Measurements from ENCODE around the gene ECE2.

DNA sequence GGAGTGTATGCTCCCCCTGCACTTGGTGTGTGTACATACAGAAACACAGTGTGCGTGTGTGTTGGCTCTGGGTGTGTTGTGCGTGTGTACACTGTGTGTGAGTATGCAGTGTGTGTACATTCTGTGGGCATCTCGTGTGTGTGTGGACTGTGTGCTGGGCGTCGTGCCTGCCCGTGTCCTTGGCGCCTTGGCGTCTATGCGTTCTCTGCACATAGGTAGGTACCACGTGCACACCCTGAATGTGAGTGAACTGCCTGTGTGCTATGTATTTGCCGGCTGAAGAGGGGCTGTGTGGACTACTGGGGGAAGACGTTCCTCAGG is 481 bp upstream of the ECE2 start:
- TF ChIP-seq, protein P1, sequence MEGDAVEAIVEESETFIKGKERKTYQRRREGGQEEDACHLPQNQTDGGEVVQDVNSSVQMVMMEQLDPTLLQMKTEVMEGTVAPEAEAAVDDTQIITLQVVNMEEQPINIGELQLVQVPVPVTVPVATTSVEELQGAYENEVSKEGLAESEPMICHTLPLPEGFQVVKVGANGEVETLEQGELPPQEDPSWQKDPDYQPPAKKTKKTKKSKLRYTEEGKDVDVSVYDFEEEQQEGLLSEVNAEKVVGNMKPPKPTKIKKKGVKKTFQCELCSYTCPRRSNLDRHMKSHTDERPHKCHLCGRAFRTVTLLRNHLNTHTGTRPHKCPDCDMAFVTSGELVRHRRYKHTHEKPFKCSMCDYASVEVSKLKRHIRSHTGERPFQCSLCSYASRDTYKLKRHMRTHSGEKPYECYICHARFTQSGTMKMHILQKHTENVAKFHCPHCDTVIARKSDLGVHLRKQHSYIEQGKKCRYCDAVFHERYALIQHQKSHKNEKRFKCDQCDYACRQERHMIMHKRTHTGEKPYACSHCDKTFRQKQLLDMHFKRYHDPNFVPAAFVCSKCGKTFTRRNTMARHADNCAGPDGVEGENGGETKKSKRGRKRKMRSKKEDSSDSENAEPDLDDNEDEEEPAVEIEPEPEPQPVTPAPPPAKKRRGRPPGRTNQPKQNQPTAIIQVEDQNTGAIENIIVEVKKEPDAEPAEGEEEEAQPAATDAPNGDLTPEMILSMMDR (tag by site-specific recombination; IDR thresholded peaks at IDR 0.05) = no peak
- no peak for TF ChIP-seq TRIM28 (IDR thresholded peaks at IDR 0.05; ENCODE audit: borderline replicate concordance, low read length)
- no peak for TF ChIP-seq ZNF335 (tag by site-specific recombination; conservative IDR thresholded peaks at IDR 0.05)
- no peak for TF ChIP-seq ZNF768 (tag by site-specific recombination; IDR thresholded peaks at IDR 0.05)
- no peak for TF ChIP-seq HOXD13 (CRISPR knock-in tag; IDR thresholded peaks at IDR 0.05; ENCODE audit: borderline replicate concordance)
- TF ChIP-seq, protein P2, sequence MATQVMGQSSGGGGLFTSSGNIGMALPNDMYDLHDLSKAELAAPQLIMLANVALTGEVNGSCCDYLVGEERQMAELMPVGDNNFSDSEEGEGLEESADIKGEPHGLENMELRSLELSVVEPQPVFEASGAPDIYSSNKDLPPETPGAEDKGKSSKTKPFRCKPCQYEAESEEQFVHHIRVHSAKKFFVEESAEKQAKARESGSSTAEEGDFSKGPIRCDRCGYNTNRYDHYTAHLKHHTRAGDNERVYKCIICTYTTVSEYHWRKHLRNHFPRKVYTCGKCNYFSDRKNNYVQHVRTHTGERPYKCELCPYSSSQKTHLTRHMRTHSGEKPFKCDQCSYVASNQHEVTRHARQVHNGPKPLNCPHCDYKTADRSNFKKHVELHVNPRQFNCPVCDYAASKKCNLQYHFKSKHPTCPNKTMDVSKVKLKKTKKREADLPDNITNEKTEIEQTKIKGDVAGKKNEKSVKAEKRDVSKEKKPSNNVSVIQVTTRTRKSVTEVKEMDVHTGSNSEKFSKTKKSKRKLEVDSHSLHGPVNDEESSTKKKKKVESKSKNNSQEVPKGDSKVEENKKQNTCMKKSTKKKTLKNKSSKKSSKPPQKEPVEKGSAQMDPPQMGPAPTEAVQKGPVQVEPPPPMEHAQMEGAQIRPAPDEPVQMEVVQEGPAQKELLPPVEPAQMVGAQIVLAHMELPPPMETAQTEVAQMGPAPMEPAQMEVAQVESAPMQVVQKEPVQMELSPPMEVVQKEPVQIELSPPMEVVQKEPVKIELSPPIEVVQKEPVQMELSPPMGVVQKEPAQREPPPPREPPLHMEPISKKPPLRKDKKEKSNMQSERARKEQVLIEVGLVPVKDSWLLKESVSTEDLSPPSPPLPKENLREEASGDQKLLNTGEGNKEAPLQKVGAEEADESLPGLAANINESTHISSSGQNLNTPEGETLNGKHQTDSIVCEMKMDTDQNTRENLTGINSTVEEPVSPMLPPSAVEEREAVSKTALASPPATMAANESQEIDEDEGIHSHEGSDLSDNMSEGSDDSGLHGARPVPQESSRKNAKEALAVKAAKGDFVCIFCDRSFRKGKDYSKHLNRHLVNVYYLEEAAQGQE (tag by site-specific recombination; IDR thresholded peaks at IDR 0.05) = no peak
- no peak for TF ChIP-seq BCL11A (tag by site-specific recombination; IDR thresholded peaks at IDR 0.05; ENCODE audit: low read depth)
- no peak for TF ChIP-seq KLF16 (tag by site-specific recombination; IDR thresholded peaks at IDR 0.05)

Data from HEK293 (cell line).